GM10847 (cell line): ENCODE data around the gene TMEM225B.

Source experiments
- POLR2A ChIP-seq: IDR thresholded peaks from 2 replicates; pipeline ENCODE4 v1.6.1; 2011; ENCODE audit not compliant: insufficient read length; ENCODE audit errors: extremely low read depth

TMEM225B gene

DNA sequence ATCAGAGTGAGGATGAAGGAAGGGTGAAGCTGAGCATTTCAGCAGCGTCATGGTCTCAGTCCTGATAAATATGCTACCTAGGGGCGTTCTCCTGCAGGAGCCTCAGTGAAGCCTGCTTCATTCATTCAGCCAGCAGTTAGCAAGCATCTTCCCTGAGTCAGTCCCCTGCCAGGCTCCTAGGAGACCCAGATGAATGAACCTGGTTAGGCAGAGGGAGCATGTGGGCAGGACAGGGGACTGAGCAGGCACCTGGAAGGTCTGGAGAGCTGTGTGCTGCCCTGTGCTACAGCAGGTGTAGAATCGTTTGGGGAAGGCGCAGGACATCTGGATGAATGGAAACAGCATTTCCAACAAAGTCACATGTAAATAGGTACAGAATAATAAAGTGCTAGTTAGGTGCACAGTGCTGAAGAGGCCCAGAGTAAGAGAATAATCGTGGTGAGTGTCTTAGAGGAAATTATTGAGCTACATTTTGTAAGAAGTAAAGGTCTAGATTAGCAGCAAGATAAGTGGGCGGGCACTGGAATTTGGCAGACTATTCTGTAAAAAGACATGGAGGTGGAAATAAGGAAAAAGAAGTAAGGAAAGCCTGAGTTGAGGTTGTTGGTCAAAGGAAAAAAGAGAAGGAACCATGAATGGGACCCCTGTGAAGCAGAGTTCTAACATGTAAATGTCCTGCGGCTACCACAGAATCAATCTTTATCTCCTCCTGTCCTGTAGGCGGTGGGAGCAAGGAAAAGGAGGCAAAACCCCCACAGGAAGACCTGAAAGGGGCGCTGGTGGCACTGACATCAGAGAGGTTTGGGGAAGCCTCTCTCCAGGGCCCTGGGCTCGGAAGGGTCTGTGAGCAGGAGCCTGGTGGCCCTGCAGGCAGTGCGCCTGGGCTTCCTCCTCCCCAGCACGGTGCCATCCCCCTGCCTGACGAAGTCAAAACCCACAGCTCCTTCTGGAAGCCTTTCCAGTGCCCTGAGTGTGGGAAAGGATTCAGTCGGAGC is 30.7 kb downstream of the TMEM225B start:
- no peak for TF ChIP-seq POLR2A

DNA sequence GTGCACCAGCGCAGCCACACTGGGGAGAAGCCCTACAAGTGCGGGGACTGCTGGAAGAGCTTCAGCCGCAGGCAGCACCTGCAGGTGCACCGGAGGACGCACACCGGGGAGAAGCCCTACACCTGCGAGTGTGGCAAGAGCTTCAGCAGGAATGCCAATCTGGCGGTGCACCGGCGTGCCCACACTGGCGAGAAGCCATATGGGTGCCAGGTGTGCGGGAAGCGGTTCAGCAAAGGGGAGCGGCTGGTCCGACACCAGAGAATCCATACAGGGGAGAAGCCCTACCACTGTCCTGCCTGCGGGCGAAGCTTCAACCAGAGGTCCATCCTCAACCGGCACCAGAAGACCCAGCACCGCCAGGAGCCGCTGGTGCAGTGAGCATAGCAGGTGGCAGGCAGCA is 31.6 kb downstream of the TMEM225B start:
- TF ChIP-seq POLR2A: no peak

DNA sequence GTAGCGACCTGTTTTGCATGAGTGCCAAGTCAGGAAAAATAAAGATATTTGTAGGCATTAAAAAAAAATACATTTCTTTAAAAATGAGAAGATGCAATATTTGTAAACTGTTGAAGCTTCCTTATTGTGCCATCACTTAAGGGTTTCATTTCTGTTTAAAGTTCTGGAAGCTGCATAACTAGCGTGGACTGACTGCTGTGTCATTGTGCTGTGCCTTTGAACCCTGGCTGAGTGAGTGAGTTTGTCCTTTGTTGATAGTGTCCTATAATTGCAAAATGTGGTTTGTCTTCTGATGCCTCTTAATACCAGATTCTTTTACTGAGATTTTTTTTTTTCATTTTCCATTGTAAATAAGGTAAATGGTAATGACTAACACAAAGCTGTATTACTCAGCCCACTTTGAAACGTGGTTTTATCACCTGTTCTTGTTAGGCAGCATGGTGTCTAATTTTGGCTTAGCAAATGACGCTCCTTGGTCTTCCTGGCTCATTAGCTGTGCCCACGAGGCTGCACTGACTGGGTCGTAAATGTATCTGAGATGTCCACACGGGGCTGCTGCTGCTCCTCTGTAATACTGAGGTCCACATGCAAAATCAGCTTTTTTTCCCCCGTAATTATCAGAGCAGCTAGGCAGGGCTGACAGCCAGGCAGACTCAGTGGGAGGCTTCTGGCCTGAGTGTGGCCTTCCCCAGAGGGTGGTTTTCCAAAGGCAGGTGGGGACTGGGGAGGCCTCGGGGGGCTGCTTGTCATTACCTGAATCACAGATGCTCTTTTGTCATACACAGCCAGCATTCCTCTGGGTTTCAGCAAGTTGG is 33.4 kb downstream of the TMEM225B start:
- TF ChIP-seq POLR2A: no peak

DNA sequence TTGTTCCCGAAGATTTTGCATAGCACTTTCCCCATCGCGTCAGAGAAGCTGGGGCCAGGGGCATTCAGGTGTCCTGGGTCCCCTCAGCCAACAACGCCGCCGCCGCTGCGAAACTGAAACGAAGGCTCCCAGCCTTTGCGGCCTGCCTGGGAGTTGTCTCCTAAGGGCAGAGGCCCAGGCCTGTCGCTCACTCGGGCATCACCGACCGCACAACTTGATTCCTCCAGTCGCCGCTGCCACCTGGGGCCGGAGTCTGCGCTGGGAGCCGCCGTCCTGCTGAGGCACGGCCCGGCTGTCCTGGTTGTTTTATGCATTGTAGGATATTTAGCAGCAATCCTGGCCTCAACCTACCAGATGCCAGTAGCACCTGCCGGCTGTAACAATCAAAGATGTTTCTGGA is 40.7 kb downstream of the TMEM225B start:
- TF ChIP-seq POLR2A: no peak

DNA sequence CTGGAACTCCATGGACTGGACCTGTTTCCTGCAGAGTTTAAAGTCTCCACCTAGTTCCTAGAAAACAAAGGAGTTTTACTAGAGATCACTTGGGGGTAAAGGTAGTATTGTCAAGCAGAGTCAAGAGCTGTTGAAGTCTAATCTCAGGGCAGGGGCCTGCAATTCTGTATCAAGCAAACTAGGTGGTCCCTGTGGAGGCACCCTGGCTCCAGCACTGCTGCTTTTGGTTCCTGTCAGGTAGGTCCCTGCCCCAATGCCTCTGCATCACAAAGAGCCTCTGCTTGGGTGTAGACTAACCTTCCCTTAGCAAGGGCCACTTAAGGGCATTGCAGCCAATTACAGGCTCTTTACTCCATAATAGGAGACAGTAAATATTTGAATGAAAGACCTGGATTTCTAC is 41.2 kb downstream of the TMEM225B start:
- no peak for TF ChIP-seq POLR2A

DNA sequence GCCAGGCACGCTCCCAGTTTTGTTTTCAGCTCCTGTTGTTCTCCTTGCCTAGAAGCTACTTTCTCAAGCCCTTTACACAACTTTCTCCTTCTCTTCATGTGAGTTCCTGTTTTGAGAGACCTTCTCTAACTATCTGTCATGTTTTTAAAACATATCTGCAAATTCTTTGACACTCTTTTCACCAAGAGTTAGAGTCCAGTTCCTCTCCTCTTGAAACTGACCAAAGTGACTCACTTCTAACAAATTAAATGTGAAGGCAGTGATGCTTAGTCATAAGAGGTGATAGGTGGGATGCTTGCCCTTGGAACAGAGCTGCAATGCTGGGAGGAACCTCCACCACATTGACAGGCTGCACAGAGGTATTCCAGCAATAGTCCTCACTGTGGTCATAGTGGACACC is 44.0 kb downstream of the TMEM225B start:
- TF ChIP-seq POLR2A: no peak

DNA sequence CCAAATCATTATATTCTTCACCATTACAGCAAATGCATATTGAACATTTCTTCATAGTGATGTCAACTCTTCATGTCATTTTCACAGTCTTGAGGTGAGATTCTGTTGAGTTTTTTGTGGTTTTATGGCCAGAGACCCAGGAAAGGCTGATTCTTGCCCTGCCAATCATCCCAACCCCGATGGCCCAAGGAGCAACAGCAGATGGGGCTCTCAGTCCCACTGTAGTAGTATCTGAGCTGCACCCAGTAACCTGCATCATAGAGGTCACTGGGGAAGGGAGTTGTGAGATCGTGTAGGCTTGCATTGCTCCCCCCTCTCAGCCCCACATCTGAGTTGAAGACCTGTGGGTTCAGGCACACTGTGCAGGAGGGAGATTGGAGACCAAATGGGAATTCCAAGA is 45.4 kb downstream of the TMEM225B start:
- no peak for TF ChIP-seq POLR2A

DNA sequence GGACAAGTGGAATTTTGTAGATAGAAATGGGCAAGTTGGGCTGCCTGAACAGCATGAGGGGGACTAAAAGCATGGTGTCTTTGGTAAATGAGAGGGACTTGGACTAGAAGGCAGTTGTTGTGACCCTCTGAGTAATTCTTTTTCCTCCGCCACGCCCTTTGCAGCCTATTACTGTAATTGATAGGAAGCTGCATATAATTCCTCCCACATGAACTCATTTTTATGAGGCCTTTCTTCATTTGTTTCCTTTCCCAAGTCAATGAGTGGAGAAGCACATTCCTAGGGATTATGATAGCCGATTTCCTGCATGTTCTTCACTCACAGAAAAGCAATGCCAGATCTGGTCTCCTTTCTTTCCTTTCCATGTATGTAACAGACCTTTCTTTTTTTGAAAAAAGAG is 46.4 kb downstream of the TMEM225B start:
- TF ChIP-seq POLR2A: no peak

DNA sequence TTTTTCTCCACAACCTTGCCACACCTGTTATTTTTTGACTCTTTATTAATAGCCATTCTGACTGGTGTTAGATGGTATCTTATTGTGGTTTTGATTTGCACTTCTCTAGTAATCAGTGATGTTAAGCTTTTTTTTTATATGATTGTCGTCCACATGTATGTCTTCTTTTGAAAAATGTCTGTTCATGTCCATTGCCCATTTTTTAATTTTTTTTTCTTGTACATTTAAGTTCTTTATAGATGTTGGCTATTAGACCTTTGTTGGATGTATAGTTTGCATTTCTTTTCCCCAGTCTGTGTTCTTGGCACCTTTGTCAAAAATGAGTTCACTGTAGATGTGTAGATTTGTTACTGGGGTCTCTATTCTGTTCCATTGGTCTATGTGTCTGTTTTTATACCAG is 47.5 kb downstream of the TMEM225B start:
- TF ChIP-seq POLR2A: no peak

DNA sequence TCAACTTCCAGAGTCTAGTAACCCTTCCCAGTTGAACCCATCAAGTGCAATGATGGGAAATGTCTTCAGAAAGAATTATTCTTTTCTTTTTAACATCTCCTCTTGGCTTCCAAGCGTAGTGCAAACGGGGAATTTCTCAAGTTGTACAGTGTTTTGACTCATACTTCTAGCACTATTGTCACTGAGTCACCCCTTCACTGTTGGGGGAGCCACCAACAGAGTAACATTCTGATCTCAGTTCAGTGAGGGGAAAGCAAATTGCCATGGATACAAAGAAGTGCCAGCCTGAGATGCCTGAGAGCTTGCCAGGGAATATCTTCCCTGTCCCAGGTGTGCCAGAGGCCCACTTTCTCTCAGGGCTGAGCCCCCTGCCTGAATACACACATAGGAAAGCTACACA is 50.8 kb downstream of the TMEM225B start:
- no peak for TF ChIP-seq POLR2A

DNA sequence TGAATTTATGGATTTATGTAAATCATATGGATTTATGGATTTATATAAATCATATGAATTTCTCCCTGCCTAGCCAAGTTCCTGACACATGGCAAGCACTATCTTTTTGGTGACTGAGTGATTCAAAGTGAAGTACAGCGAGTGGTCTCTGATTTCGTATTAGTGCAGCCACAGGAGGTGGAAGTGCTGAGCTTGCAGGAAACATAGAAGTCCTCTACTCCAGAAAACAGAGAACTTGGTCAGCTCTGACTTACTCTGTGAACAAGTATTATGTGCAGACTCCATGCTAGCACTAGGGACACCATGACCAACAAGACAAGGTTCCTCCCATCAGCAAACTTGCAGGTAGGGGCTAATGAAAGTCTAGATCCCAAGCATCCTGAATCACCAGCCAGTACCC is 53.2 kb downstream of the TMEM225B start:
- TF ChIP-seq POLR2A: no peak

DNA sequence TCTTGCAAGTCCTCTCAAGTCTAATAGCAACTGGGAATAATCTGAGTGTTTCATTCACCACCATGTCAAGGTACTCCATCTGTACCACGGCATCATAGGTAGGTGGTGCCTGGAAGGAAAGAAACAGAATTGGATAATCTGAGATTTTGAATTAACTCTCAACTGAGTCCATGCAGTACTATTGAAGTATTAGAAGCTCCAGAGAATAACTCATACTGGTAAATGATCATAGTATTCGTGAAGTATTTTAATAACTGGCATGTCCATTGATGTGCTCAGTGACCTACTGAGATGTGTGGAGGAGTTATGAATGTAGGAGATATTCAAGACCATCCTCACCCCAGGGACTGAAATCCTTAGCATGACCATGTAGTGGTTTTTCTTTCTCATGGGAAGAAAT is 54.6 kb downstream of the TMEM225B start:
- TF ChIP-seq POLR2A: no peak

DNA sequence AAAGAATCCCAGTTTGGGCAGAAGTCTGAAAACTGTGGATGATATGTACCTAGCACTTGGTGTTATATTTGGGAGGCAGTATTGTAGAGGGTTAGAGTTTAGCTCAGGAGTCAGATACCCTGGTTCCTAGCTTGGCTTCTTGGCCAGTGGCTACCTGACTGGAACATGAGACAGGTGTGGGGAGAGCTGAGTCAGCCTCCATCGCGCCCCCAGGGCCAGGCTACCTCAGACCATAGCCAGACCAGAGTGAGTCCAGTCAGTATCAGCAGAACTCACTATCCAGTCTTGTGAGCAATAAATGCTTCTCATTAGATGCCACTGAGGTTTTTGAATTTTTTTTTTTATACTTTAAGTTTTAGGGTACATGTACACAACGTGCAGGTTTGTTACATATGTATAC is 55.7 kb downstream of the TMEM225B start:
- no peak for TF ChIP-seq POLR2A
